IMR-90 (cell line): ENCODE results near the gene GALK1. TPM values are rescaled to one million over a fixed set of nuclear protein-coding genes. Genes with fewer than 3 reads are reported as not detected.
A peak's percentile ranks its signal among the peaks of the same experiment; 100 is the strongest.

Experiments used
- ATAC-seq: fragments of 200-7000 bp; cut with Tn5 transposase; 2 replicates; pipeline ENCODE4 v1.9.1; 2020; ENCODE audit warnings: low read depth, mild to moderate bottlenecking, moderate library complexity
- BruUV-seq: library from RNA; stranded (reverse); fragments of 400-500 nt; replicated peaks from 2 replicates; lab custom pipeline; 2021; lab: Mats Ljungman, UMichigan
- CTCF ChIA-PET: fragments of 300-600 bp; formaldehyde crosslinking; extraction: SDS; loops from one replicate; lab custom pipeline; 2021; ENCODE audit warnings: antibody characterized with exemption; lab: Yijun Ruan, JAX
- POLR2A ChIA-PET: fragments of 300-600 bp; sonication (Branson Sonifier 250); formaldehyde crosslinking; loops from one replicate; lab custom pipeline; 2022; ENCODE audit warnings: antibody characterized with exemption; ENCODE audit not compliant: unreplicated experiment; lab: Charles Lee
- DNase-seq: peaks from one replicate; pipeline ENCODE4 v3.0.0; 2013
- H2AFZ ChIP-seq: replicated peaks from 2 replicates; pipeline ENCODE3; 2013; ENCODE audit warnings: low read length, mild to moderate bottlenecking; ENCODE audit not compliant: poor library complexity
- H2AK5ac ChIP-seq: 2 replicates; pipeline ENCODE4 v1.6.1; 2013; ENCODE audit warnings: low read depth, low read length, inconsistent platforms
- H2AK9ac ChIP-seq: replicated peaks from 2 replicates; pipeline ENCODE3; 2013; ENCODE audit warnings: mild to moderate bottlenecking, low read depth, low read length, moderate library complexity; ENCODE audit not compliant: poor library complexity
- H2BK120ac ChIP-seq: 2 replicates; pipeline ENCODE4 v1.6.1; 2013; ENCODE audit warnings: low read depth, low read length, inconsistent platforms
- H2BK15ac ChIP-seq: 3 replicates; pipeline ENCODE4 v1.6.1; 2013; ENCODE audit warnings: low read depth, low read length, inconsistent platforms
- H2BK20ac ChIP-seq: 2 replicates; pipeline ENCODE4 v1.6.1; 2013; ENCODE audit warnings: low read depth, mild to moderate bottlenecking, inconsistent platforms, low read length, moderate library complexity
- H2BK5ac ChIP-seq: 2 replicates; pipeline ENCODE4 v1.6.1; 2013; ENCODE audit warnings: mild to moderate bottlenecking, low read depth, low read length, inconsistent platforms; ENCODE audit not compliant: poor library complexity, severe bottlenecking
- H3K14ac ChIP-seq: replicated peaks from 2 replicates; pipeline ENCODE4 v1.6.1; 2013; ENCODE audit warnings: low read depth, low read length, inconsistent platforms
- H3K18ac ChIP-seq: 2 replicates; pipeline ENCODE4 v1.6.1; 2013; ENCODE audit warnings: low read depth, low read length, control low read depth
- H3K23ac ChIP-seq: 2 replicates; pipeline ENCODE4 v1.6.1; 2013; ENCODE audit warnings: low read depth, low read length, inconsistent platforms
- H3K27ac ChIP-seq: 2 replicates; pipeline ENCODE4 v1.5.1; 2013; ENCODE audit warnings: mild to moderate bottlenecking, control low read depth, low read length; ENCODE audit not compliant: insufficient read depth
- H3K27me3 ChIP-seq: 2 replicates; pipeline ENCODE4 v1.6.1; 2013; ENCODE audit warnings: low read length; ENCODE audit not compliant: control insufficient read depth, insufficient read depth
- H3K36me3 ChIP-seq: 2 replicates; pipeline ENCODE4 v1.6.1; 2013; ENCODE audit warnings: low read length, mixed read lengths; ENCODE audit not compliant: control insufficient read depth, insufficient read depth
- H3K4ac ChIP-seq: 2 replicates; pipeline ENCODE4 v1.6.1; 2013; ENCODE audit warnings: low read depth, low read length, inconsistent platforms
- H3K4me1 ChIP-seq: 2 replicates; pipeline ENCODE4 v1.6.1; 2013; ENCODE audit warnings: low read length, mixed read lengths; ENCODE audit not compliant: control insufficient read depth, insufficient read depth
- H3K4me2 ChIP-seq: 2 replicates; pipeline ENCODE4 v1.6.1; 2013; ENCODE audit warnings: low read depth, mild to moderate bottlenecking, control low read depth, low read length, moderate library complexity
- H3K4me3 ChIP-seq: 2 replicates; pipeline ENCODE4 v1.5.1; 2013; ENCODE audit warnings: low read depth, mild to moderate bottlenecking, control low read depth, low read length, moderate library complexity; ENCODE audit not compliant: insufficient read depth
- H3K56ac ChIP-seq: 2 replicates; pipeline ENCODE4 v1.6.1; 2013; ENCODE audit warnings: low read length, inconsistent platforms; ENCODE audit not compliant: insufficient read depth; ENCODE audit errors: extremely low read depth
- H3K79me1 ChIP-seq, 2 experiments: 2 replicates each; pipeline ENCODE4 v1.6.1; 2013; ENCODE audit warnings: low read length in 2 of 2, inconsistent platforms in 1 of 2, low read depth in 1 of 2
- H3K9ac ChIP-seq: 2 replicates; pipeline ENCODE4 v1.6.1; 2013; ENCODE audit warnings: low read depth, low read length, control low read depth
- H3K9me1 ChIP-seq: 2 replicates; pipeline ENCODE4 v1.6.1; 2013; ENCODE audit warnings: low read length, inconsistent platforms; ENCODE audit not compliant: insufficient read depth
- H3K9me3 ChIP-seq: 2 replicates; pipeline ENCODE4 v1.6.1; 2013; ENCODE audit warnings: low read length; ENCODE audit not compliant: control insufficient read depth, insufficient read depth
- H4K20me1 ChIP-seq: 2 replicates; pipeline ENCODE4 v1.6.1; 2013; ENCODE audit warnings: low read length, inconsistent platforms; ENCODE audit not compliant: insufficient read depth
- H4K5ac ChIP-seq: 2 replicates; pipeline ENCODE4 v1.6.1; 2013; ENCODE audit warnings: mild to moderate bottlenecking, low read depth, low read length, control low read depth
- H4K8ac ChIP-seq, 2 experiments: 2 replicates each; pipeline ENCODE4 v1.6.1; 2013; ENCODE audit warnings: low read depth in 2 of 2, low read length in 2 of 2, control low read depth in 1 of 2, inconsistent platforms in 1 of 2
- H4K91ac ChIP-seq: 2 replicates; pipeline ENCODE4 v1.6.1; 2013; ENCODE audit warnings: low read depth, low read length, inconsistent platforms; ENCODE audit not compliant: insufficient read depth
- CEBPB ChIP-seq: IDR thresholded peaks from 2 replicates; pipeline ENCODE4 v1.6.1; 2012; ENCODE audit warnings: low read depth, low read length, improper control_type of control experiment
- MAZ ChIP-seq: IDR thresholded peaks from 2 replicates; pipeline ENCODE4 v1.6.1; 2012; ENCODE audit warnings: low read depth, mild to moderate bottlenecking, low read length, improper control_type of control experiment, moderate library complexity, borderline replicate concordance
- SMC3 ChIP-seq: fragments of 150-350 bp; IDR thresholded peaks from 2 replicates; pipeline ENCODE4 v1.6.1; 2016; ENCODE audit warnings: low read depth, mild to moderate bottlenecking, antibody characterized with exemption, low read length, moderate library complexity
- USF2 ChIP-seq: fragments of 150-350 bp; IDR thresholded peaks from 2 replicates; pipeline ENCODE4 v1.6.1; 2017; ENCODE audit warnings: mild to moderate bottlenecking, antibody characterized with exemption, low read length, low read depth
- WGBS, 2 experiments: methylation state at CpG; one replicate each; pipeline versions ENCODE4 v1.1.5 to v1.1.7; 2013; ENCODE audit warnings: missing lambda C conversion rate in 2 of 2; ENCODE audit not compliant: insufficient read length in 1 of 2; ENCODE audit errors: extremely low coverage in 2 of 2; 5-methylcytosine and 5-hydroxymethylcytosine counted together
- dilution Hi-C: fragments of 300-500 bp; cut with HindIII; formaldehyde crosslinking; loops from one replicate; pipeline ENCODE4 v1.14.3; 2018; ENCODE audit warnings: low sequenced_read_pairs; ENCODE audit not compliant: unreplicated experiment
- in situ Hi-C: fragments of 300-500 bp; cut with MboI; formaldehyde crosslinking; loops from 3 replicates; pipeline ENCODE4 v1.14.3; 2019; ENCODE audit warnings: low sequenced_read_pairs, inconsistent platforms, mixed read lengths
- intact Hi-C: fragments of 100-400 bp; cut with micrococcal nuclease; formaldehyde crosslinking; loops from 2 replicates; pipeline ENCODE4 v1.10.0; 2022
- polyA plus RNA-seq, 3 experiments: library from polyadenylated mRNA; depleted of rRNA; stranded (reverse); fragments of >200 nt; gene quantifications; 2 replicates each; pipeline ENCODE4 v1.2.3, GENCODE V29; 2012; ENCODE audit warnings: low replicate concordance in 1 of 3
- total RNA-seq: library from RNA; depleted of rRNA; stranded (reverse); fragments of >200 nt; gene quantifications from 2 replicates; pipeline ENCODE4 v1.2.3, GENCODE V29; 2012

GALK1 gene
- total and polyA plus RNA-seq, 2 of the 4 experiments (the other 2 are of a cell fraction), result 19.9 to 21.9 TPM

DNA sequence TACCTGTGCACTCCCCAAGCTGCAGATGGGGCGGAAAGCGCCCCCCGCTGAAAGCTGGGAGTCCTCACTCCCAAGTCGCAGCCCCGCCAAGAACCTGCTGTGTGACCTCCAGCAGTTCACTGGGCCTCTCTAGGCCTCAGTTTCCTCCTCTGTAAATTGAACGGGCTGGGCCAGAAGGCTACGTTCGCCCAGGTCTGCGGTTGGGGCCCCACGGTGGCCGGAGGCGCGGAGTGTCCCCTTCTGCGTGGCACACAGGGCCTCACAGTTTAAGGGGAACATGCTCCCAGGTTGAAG is 628 bp downstream of the GALK1 start:
- TF ChIP-seq CEBPB (no peak), USF2 (no peak), MAZ (0 out of 2 replicates have a peak, but pooled peaks have one; percentile 21), SMC3 (no peak)
- Histone ChIP-seq H2BK15ac (no peak overlapping the region), H3K9me1 (peaks cover 10% of the 10 kb centered on the region; the same call in 1 of the 2 replicates), H3K9me3 (no peaks in the 10 kb centered on the region), H3K56ac (peak overlapping the region; percentile 28; the same call in 1 of the 2 replicates), H3K4me2 (peak overlapping the region; percentile 84), H3K9ac (peak overlapping the region; percentile 62), H3K36me3 (no peaks in the 10 kb centered on the region), H3K4ac (peak overlapping the region; percentile 64), H2AK9ac (peak overlapping the region; percentile 94), H4K8ac (peak overlapping the region; percentile 25 to 83; a peak in 3 of 4 replicates), H2AFZ (peak overlapping the region; percentile 95), H3K27me3 (no peaks in the 10 kb centered on the region), H3K4me3 (peak overlapping the region; percentile 55), H2BK5ac (no peak overlapping the region), H4K91ac (peak overlapping the region; percentile 46; the same call in 1 of the 2 replicates), H3K14ac (peak overlapping the region; percentile 87; the same call in 1 of the 2 replicates), H4K5ac (peak overlapping the region; percentile 40), H2AK5ac (peak overlapping the region; percentile 66), H2BK20ac (no peak overlapping the region), H2BK120ac (no peak overlapping the region; the same call in 1 of the 2 replicates), H3K23ac (peak overlapping the region; percentile 13), H3K79me1 (peaks cover 5 to 12% of the 10 kb centered on the region in 2 experiments; a peak in 3 of 4 replicates), H3K4me1 (peaks cover 7% of the 10 kb centered on the region), H4K20me1 (no peaks in the 10 kb centered on the region), H3K27ac (peak overlapping the region; percentile 25; the same call in 1 of the 2 replicates), H3K18ac (peak overlapping the region; percentile 23; the same call in 1 of the 2 replicates)
- 15% methylated on average over 8 of the region's 14 CpGs; no CpG with 5 or more reads in 1 of the 2 experiments for WGBS, 2 experiments
- POLR2A ChIA-PET, result interaction anchor here (1.5 kb wide), 1 partner anchor 12 kb away, joined by 7 read pairs; no protein-coding TSS in a partner anchor
- in situ Hi-C loops, result no loop called here
- dilution Hi-C loops, result no loop called here
- CTCF ChIA-PET, result interaction anchor here (0.9 to 2.1 kb wide), 6 partner anchors 9 to 110 kb away, joined by 3 to 13 read pairs (median 4); no protein-coding TSS in a partner anchor
- BruUV-seq, result no TSS peak
- DNase-seq, result no peak
- intact Hi-C loops, result no loop called here
- ATAC-seq, result no peak
